H54 (cell line): ENCODE measurements around the gene KAT6B.

Experiments used
- DNase-seq: peaks from one replicate; pipeline ENCODE4 v3.0.0; 2011; ENCODE audit warnings: low spot score, mixed read lengths; ENCODE audit not compliant: insufficient read length
- FAIRE-seq: peaks from 3 replicates; lab custom pipeline; 2011; peaks lifted over from hg19 to GRCh38; lab: Jason Lieb, UNC
- POLR2A ChIP-seq: IDR thresholded peaks from 2 replicates; pipeline ENCODE4 v1.6.1; 2011; ENCODE audit warnings: low read depth, mild to moderate bottlenecking, low read length

The KAT6B gene

GRCh38 chr10:74962517-74962916 lies 136.1 kb downstream of the KAT6B start:
- DNase-seq (no peak), FAIRE-seq (peak; percentile 38)
- no peak for TF ChIP-seq POLR2A

GRCh38 chr10:74963549-74963948 lies 137.1 kb downstream of the KAT6B start:
- no peak for FAIRE-seq
- DNase-seq, result no peak
- TF ChIP-seq POLR2A, result no peak

GRCh38 chr10:74967911-74968666 lies 141.7 kb downstream of the KAT6B start:
- TF ChIP-seq POLR2A, result no peak
- DNase-seq (no peak), FAIRE-seq (peak; percentile 83)

GRCh38 chr10:74968667-74969061 lies 142.3 kb downstream of the KAT6B start:
- DNase-seq (no peak), FAIRE-seq (no peak)
- TF ChIP-seq POLR2A, result no peak

DNA sequence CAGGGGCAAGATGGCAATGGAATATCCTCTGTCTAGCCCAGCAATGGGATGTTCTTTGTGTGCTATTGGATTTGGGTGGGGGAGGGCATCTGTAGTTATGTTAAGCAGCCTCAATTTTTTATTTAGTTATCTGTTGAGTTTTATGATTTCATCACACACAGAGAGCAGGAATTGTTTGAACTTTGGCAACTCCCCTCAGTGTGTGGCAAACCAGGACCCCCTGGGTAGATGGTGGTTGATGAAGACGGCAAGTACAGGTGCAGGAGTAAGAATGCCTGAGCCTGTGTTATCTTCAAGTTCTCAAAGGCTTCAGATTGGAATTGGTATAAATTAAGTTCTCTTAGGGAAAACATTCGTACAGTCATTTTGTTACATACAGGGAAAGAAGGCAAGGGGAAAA lies 142.7 kb downstream of the KAT6B start:
- DNase-seq, result no peak
- peak; percentile 64 for FAIRE-seq
- TF ChIP-seq POLR2A, result no peak

DNA sequence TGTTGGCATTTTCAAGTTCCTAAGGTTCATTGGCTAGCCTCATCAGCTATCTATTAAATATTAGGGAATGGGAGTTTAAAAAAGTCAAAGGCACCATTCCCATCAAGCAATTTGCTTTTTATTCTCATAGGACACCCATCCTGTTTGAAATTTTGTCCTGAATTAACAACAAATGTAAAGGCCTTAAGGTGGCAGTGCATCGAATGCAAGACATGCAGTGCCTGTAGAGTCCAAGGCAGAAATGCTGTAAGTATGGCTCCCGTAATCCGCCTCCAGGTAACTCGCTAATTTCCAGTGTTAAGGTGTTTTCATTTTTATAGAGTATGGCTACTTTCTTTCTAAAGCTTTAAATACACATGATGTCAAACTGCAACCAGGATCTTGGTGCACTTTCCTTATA lies 143.1 kb downstream of the KAT6B start:
- TF ChIP-seq POLR2A, result no peak
- DNase-seq (no peak), FAIRE-seq (no peak)

DNA sequence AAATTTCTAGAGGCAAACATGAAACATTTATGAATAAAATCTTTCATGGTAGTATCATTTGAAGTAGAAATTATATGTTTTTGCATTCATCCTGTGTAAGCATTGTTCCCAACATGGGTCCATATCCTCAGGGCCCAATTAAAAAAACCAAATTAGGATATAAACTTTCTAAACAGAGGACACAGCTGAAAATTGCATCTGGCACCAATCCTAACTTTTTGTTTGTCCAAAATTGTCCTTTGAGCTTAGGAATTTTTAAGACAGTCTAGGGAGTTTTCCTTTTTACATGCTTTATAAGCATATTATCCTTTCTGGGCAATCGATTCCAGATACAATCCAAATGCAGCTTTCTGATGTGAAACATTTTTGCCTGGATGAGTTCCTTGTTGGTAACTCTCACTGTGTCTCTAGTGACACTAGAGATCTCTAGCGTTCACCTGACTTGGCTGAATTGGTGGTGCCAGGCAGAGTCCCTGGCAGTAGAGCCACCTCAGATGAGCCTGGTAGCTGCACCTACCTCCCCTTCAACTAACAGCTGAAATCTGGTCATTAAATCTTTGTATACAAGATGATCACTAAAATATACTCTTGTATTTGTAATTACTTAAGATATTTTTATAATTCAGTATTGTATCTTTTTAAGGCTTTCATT lies 147.5 kb downstream of the KAT6B start:
- no peak for TF ChIP-seq POLR2A
- FAIRE-seq (no peak), DNase-seq (no peak)

DNA sequence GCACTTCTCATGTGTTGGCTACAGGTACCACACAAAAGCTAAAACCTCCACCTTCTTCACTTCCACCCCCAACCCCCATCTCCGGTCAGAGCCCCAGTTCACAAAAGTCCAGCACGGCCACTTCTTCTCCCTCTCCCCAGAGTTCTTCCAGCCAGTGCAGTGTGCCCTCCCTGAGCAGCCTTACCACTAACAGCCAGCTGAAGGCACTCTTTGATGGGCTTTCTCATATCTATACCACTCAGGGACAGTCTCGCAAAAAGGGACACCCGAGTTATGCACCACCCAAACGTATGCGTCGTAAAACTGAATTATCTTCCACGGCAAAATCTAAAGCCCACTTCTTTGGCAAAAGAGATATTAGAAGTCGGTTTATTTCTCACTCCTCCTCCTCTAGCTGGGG lies 149.4 kb downstream of the KAT6B start:
- FAIRE-seq (no peak), DNase-seq (no peak)
- TF ChIP-seq POLR2A, result no peak

DNA sequence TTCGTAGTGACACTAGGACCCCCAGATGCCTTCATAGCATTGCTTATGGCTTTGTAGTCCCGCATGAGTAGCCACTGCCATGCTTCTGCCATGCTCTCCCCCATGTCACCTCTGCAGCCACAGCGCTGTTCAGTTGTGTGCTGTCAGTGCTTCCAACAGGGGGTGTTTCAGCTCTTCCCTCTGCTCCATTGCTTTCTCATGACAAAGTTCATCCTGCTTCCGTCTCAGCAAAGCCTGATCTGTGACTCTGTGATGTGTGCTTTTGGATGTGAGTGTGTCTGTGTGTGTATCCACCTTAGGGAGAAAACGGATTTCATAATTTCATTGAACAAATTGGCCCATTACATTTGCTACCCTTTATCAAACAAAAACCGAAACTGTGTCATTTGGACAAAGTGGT lies 150.2 kb downstream of the KAT6B start:
- FAIRE-seq, result peak; percentile 71
- TF ChIP-seq POLR2A, result no peak
- DNase-seq, result no peak

DNA sequence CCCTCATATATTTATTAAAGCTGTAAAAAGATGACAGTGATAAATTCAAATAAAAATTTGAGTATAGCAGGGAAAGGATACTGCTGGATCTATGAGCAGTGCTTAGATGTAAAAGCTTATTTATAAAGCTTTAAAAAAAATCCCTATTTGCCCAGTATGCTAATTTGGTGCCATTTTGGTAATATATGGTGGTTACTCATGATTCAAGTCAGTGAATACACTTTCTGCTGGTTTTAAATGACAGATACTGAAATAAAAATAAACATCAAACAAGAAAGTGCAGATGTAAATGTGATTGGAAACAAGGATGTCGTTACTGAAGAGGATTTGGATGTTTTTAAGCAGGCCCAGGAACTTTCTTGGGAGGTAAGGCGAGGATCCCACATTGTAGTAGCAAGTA lies 150.7 kb downstream of the KAT6B start:
- TF ChIP-seq POLR2A, result no peak
- no peak for DNase-seq
- FAIRE-seq, result peak; percentile 70

DNA sequence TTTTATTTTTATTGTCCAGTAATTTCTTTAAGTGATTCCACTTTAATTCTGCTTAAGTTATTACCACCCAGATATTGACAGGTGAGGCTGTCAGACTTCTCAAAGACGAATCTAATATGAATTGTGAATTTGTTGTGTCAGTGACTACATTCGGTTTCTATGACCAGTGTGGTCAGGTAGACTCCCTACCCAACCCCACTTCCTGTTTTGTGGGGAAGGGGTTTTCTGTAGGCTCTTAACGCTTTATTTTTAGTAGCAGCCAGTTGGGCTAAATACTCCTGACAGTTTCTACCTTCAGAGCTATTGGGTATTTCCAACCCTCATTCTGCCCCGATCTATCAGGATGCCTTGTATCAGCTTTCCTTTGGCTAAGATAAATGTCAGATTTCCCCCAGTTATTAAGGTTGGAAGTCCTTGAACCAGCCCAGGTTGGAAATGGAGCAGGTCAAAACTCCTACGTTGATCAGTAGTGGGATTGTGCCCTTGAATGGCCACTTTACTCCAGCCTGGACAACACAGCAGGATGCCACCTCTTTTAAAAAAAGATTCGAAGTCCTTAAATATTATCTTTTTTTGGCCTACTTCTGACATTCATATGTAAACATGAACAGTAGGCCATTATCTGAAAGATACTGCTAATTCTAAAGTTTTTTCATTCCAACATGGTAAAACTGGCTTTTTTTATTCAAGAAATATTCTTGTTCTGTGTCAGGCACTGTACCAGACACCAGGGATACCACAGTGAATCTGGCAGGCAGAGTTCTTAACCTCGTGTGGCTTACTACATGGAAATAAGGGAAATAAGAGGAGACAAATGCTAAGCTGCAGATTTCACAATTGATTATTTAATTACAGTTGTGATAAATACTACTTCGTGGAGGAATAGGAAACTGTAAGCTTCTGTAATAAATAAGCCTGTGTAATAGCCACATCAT lies 151.8 kb downstream of the KAT6B start:
- no peak for TF ChIP-seq POLR2A
- no peak for DNase-seq
- no peak for FAIRE-seq

- no peak for DNase-seq
- no peak for TF ChIP-seq POLR2A
- FAIRE-seq, result peak; percentile 78
Observed at GRCh38 chr10:74981831-74982633, 155.6 kb downstream of the KAT6B start.

GRCh38 chr10:74982634-74982982 lies 156.2 kb downstream of the KAT6B start:
- DNase-seq, result no peak
- FAIRE-seq, result peak; percentile 80
- no peak for TF ChIP-seq POLR2A
